OCI-LY3 (cell line): ENCODE measurements around the gene CIP2A.

Experiments
- H2AFZ ChIP-seq: fragments of 200-600, 300-600 bp; shearing (Covaris generic); 2 replicates; pipeline ENCODE4 v1.6.0; 2014; ENCODE audit warnings: antibody characterized with exemption, low read depth, low read length
- H3K27ac ChIP-seq: fragments of 200-600, 300-600 bp; sonication (generic); 2 replicates; pipeline ENCODE4 v1.5.1; 2014; ENCODE audit warnings: mild to moderate bottlenecking, low read length, moderate library complexity, mixed read lengths
- H3K27me3 ChIP-seq: fragments of 200-600, 300-600 bp; sonication (generic); 2 replicates; pipeline ENCODE4 v1.6.1; 2014; ENCODE audit warnings: low read depth, low read length, mixed read lengths
- H3K36me3 ChIP-seq: fragments of 200-600, 300-600 bp; sonication (generic); replicated peaks from 2 replicates; pipeline ENCODE3; 2014; ENCODE audit warnings: low read depth, low read length, mixed read lengths
- H3K4me1 ChIP-seq: fragments of 300-600, 200-600 bp; sonication (generic); 2 replicates; pipeline ENCODE4 v1.6.1; 2014; ENCODE audit warnings: low read length, mixed read lengths
- H3K4me2 ChIP-seq: fragments of 200-600, 300-600 bp; sonication (generic); 2 replicates; pipeline ENCODE4 v1.6.1; 2014; ENCODE audit warnings: low read length, mixed read lengths
- H3K4me3 ChIP-seq: fragments of 300-600, 200-600 bp; sonication (generic); 2 replicates; pipeline ENCODE4 v1.5.1; 2014; ENCODE audit warnings: antibody characterized with exemption, mild to moderate bottlenecking, low read length, moderate library complexity
- H3K79me2 ChIP-seq: fragments of 300-600, 200-600 bp; shearing (Covaris generic); 2 replicates; pipeline ENCODE4 v1.6.1; 2014; ENCODE audit warnings: mild to moderate bottlenecking, low read length, mixed read lengths
- H3K9ac ChIP-seq: fragments of 300-600, 200-600 bp; shearing (Covaris generic); 2 replicates; pipeline ENCODE4 v1.6.0; 2014; ENCODE audit warnings: mild to moderate bottlenecking, low read length, moderate library complexity
- H3K9me3 ChIP-seq: fragments of 200-600, 300-600 bp; shearing (Covaris generic); 2 replicates; pipeline ENCODE4 v1.6.1; 2014; ENCODE audit warnings: low read length, mixed read lengths; ENCODE audit not compliant: insufficient read depth
- H4K20me1 ChIP-seq: fragments of 200-600, 300-600 bp; sonication (generic); 2 replicates; pipeline ENCODE4 v1.6.1; 2016; ENCODE audit warnings: low read length, mixed read lengths; ENCODE audit not compliant: insufficient read depth
- EZH2phosphoT487 ChIP-seq: fragments of 200-600 bp; shearing (Covaris generic); IDR thresholded peaks from 2 replicates; pipeline ENCODE4 v1.6.1; 2018; ENCODE audit warnings: antibody characterized with exemption, mixed run types, low read depth
- TF ChIP-seq, protein P1 (sequence below): fragments of 200-600, 300-600 bp; sonication (generic); IDR thresholded peaks from 2 replicates; pipeline ENCODE4 v1.5.1; 2014; ENCODE audit warnings: antibody characterized with exemption, low read length, low read depth

The CIP2A gene

DNA sequence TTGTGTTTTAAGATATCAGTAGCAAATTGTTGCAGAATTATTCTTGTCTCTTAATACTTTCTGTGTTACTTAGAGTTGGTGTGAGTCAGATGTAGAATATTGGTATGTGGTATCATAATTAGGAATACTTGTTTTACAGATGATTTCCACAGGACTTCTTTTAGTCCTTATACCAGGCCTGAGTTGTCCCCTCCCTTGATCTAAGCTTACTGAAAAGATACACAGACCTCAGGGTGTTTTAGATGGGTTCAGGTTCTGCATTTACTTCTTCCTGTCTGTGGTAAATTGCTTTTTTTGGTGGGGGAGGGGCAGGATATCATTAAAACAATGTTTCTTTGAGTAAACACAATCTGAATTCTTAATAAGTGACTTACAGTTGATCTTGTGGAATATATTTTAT is 14.5 kb upstream of the CIP2A start:
- Histone ChIP-seq H3K9me3 (no peaks in the 10 kb centered on the region; the same call in 1 of the 2 replicates), H3K36me3 (peaks cover 5% of the 10 kb centered on the region), H3K4me1 (peaks cover 5% of the 10 kb centered on the region; the same call in 1 of the 2 replicates), H3K4me2 (no peak overlapping the region), H3K4me3 (no peak overlapping the region), H3K9ac (no peak overlapping the region), H3K79me2 (no peaks in the 10 kb centered on the region), H2AFZ (no peak overlapping the region), H3K27me3 (no peaks in the 10 kb centered on the region), H4K20me1 (no peaks in the 10 kb centered on the region), H3K27ac (no peak overlapping the region)
- no peak for TF ChIP-seq EZH2phosphoT487
- TF ChIP-seq, protein P1, sequence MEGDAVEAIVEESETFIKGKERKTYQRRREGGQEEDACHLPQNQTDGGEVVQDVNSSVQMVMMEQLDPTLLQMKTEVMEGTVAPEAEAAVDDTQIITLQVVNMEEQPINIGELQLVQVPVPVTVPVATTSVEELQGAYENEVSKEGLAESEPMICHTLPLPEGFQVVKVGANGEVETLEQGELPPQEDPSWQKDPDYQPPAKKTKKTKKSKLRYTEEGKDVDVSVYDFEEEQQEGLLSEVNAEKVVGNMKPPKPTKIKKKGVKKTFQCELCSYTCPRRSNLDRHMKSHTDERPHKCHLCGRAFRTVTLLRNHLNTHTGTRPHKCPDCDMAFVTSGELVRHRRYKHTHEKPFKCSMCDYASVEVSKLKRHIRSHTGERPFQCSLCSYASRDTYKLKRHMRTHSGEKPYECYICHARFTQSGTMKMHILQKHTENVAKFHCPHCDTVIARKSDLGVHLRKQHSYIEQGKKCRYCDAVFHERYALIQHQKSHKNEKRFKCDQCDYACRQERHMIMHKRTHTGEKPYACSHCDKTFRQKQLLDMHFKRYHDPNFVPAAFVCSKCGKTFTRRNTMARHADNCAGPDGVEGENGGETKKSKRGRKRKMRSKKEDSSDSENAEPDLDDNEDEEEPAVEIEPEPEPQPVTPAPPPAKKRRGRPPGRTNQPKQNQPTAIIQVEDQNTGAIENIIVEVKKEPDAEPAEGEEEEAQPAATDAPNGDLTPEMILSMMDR, result no peak

DNA sequence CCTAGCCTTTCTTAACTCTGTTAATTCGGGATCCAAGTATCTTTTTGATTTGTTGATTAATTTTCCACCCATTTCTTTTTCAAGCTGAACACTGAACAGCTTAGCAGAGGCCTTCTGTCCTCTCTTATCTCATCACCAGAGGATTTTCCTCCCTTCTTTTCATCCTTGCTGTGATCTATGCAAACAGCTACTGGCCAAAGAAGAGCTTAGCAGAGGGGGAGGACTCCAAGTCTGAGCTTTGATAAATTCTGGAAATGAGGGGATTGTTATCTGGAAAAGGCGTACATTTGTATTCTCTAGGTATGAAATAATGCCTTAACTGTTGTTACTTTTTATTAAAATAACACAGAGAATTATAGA is 13.7 kb upstream of the CIP2A start:
- peaks cover 5% of the 10 kb centered on the region; the same call in 1 of the 2 replicates for H3K4me1 ChIP-seq
- peaks cover 5% of the 10 kb centered on the region for H3K36me3 ChIP-seq
- no peak overlapping the region for H3K4me2 ChIP-seq
- no peak overlapping the region for H2AFZ ChIP-seq
- H3K4me3 ChIP-seq, result no peak overlapping the region
- no peaks in the 10 kb centered on the region; the same call in 1 of the 2 replicates for H3K9me3 ChIP-seq
- H3K27me3 ChIP-seq, result no peaks in the 10 kb centered on the region
- no peak for TF ChIP-seq EZH2phosphoT487
- TF ChIP-seq, protein P1, result no peak
- no peaks in the 10 kb centered on the region for H4K20me1 ChIP-seq
- no peak overlapping the region for H3K9ac ChIP-seq
- no peak overlapping the region for H3K27ac ChIP-seq
- no peaks in the 10 kb centered on the region for H3K79me2 ChIP-seq

DNA sequence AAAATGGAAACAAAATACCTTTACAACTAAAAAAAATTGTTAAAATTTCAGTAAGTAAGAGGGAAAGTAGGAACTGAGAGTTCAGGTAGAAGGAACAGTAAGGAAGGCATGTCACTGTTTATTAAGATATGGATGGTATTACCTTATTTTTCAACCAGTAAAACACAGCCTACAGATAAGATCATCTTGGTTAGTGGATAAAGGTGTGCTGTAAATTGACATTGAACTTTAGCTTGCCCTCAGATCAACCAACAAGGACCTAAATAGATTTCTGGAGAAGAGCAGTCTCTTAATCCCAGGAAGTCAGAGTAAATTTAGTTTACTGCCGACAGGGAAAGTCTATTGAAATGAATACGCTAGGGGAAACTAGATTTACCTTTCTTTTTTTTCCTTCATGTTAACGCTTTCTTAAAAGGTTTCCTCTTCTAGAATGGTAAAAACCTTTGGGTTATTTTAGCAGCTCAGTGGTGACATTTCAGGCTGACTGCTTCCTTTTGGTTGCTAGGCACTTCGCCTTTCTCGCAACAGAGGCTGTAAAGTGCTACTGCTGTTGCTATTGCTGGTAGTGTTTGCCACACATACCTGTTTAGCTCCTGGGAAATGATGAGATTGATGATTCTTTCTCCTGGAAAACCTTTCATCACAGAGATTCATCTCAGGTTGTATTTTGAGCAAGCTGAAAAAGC is 13.2 kb upstream of the CIP2A start:
- H3K4me2 ChIP-seq, result no peak overlapping the region
- peaks cover 5% of the 10 kb centered on the region for H3K36me3 ChIP-seq
- no peaks in the 10 kb centered on the region; the same call in 1 of the 2 replicates for H3K9me3 ChIP-seq
- no peaks in the 10 kb centered on the region for H4K20me1 ChIP-seq
- no peak overlapping the region for H3K4me3 ChIP-seq
- H3K4me1 ChIP-seq, result peaks cover 5% of the 10 kb centered on the region; the same call in 1 of the 2 replicates
- H3K27me3 ChIP-seq, result no peaks in the 10 kb centered on the region
- no peak overlapping the region for H3K9ac ChIP-seq
- H2AFZ ChIP-seq, result no peak overlapping the region
- TF ChIP-seq, protein P1, result no peak
- no peak for TF ChIP-seq EZH2phosphoT487
- no peaks in the 10 kb centered on the region for H3K79me2 ChIP-seq
- H3K27ac ChIP-seq, result no peak overlapping the region

DNA sequence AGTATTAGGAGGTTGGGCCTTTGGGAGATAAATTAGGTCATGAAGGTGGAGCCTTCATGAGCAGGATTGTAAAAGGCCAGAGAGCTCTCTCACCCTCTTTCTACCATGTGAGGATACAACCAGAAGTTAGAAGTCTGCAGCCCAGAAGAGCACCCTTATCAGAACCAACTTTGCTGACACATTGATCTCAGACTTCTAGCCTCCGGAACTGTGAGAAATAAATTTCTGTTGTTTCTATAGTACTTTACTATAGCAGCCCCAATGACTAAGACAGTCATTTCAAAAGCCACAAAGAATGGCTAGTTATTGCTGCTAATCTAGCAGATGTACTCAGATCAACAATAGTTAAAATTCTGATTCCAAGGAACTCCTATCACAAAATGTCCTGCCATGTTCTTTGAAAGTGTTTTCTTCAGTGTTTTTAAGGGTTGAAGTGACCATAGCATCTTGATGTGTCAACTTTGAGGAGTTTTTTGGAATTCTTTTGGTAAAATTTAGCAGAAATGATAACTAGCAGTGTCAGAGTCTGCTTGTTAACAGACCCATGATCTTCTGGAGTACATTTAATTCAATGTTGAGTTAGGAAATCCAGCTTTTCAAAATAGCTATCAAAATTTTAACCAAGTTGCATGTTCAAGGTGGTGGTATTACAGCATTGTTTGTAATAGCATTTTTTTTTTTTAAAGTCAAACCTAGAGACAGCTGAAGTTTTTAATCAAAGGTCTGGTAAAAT is 10.6 kb upstream of the CIP2A start:
- no peak for TF ChIP-seq EZH2phosphoT487
- TF ChIP-seq, protein P1, result no peak
- peaks cover 5% of the 10 kb centered on the region for H3K36me3 ChIP-seq
- H3K9ac ChIP-seq, result no peak overlapping the region
- no peak overlapping the region for H2AFZ ChIP-seq
- H3K4me2 ChIP-seq, result no peak overlapping the region
- H3K4me3 ChIP-seq, result no peak overlapping the region
- H3K27ac ChIP-seq, result no peak overlapping the region
- H3K27me3 ChIP-seq, result no peaks in the 10 kb centered on the region
- H3K9me3 ChIP-seq, result no peaks in the 10 kb centered on the region; the same call in 1 of the 2 replicates
- no peaks in the 10 kb centered on the region for H4K20me1 ChIP-seq
- H3K79me2 ChIP-seq, result no peaks in the 10 kb centered on the region
- H3K4me1 ChIP-seq, result peaks cover 8% of the 10 kb centered on the region; the same call in 1 of the 2 replicates
